GM06990 (cell line): ENCODE measurements around the gene MAP3K9.
A peak's percentile ranks its signal among the peaks of the same experiment; 100 is the strongest.

Experiments
- DNase-seq: peaks from one replicate; pipeline ENCODE4 v3.0.0-alpha.2; 2011; ENCODE audit not compliant: insufficient read length; ENCODE audit errors: extremely low read depth
- H3K27me3 ChIP-seq: replicated peaks from 2 replicates; pipeline ENCODE4 v1.6.0; 2011; ENCODE audit warnings: low read length; ENCODE audit not compliant: control insufficient read depth, insufficient read depth
- H3K36me3 ChIP-seq: 2 replicates; pipeline ENCODE4 v1.5.1; 2011; ENCODE audit warnings: low read length; ENCODE audit not compliant: control insufficient read depth, insufficient read depth
- H3K4me3 ChIP-seq: replicated peaks from 2 replicates; pipeline ENCODE4 v1.5.1; 2011; ENCODE audit warnings: low read depth, mild to moderate bottlenecking, control low read depth, low read length
- CTCF ChIP-seq: IDR thresholded peaks from 2 replicates; pipeline ENCODE4 v1.5.1; 2011; ENCODE audit warnings: low read length, control low read depth, mild to moderate bottlenecking, inconsistent platforms; ENCODE audit not compliant: insufficient read depth, poor library complexity, severe bottlenecking

The MAP3K9 gene

DNA sequence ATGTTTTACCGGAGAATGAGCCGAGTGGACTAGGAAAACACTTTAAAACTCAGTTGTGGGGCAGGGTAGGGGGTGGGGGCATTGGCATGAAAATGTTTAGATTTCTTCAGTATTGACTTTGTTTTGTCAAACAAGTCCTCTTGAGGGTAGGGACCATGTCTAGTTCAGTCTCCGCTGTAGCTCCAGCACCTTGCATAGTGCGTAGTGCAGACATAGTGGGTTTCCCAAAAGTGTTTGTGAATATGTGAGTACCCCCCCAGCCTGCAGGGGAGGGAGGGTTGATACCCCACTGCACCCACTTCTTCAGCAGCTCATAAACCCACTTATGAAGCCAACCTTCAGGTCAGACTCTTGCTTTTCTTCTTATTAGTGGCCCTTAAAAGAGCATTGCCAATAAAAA, 96.2 kb downstream of the MAP3K9 start:
- no peak for TF ChIP-seq CTCF
- H3K4me3 ChIP-seq, result no peak overlapping the region
- H3K27me3 ChIP-seq, result no peaks in the 10 kb centered on the region
- DNase-seq, result no peak
- no peaks in the 10 kb centered on the region for H3K36me3 ChIP-seq

- Histone ChIP-seq H3K36me3 (no peaks in the 10 kb centered on the region), H3K4me3 (no peak overlapping the region), H3K27me3 (no peaks in the 10 kb centered on the region)
- DNase-seq, result no peak
- no peak for TF ChIP-seq CTCF
Observed at GRCh38 chr14:70711451-70711850, 97.9 kb downstream of the MAP3K9 start.

- no peaks in the 10 kb centered on the region for H3K27me3 ChIP-seq
- H3K36me3 ChIP-seq, result no peaks in the 10 kb centered on the region
- H3K4me3 ChIP-seq, result no peak overlapping the region
- no peak for TF ChIP-seq CTCF
- DNase-seq, result no peak
Observed at GRCh38 chr14:70709726-70710382, 99.5 kb downstream of the MAP3K9 start.

DNA sequence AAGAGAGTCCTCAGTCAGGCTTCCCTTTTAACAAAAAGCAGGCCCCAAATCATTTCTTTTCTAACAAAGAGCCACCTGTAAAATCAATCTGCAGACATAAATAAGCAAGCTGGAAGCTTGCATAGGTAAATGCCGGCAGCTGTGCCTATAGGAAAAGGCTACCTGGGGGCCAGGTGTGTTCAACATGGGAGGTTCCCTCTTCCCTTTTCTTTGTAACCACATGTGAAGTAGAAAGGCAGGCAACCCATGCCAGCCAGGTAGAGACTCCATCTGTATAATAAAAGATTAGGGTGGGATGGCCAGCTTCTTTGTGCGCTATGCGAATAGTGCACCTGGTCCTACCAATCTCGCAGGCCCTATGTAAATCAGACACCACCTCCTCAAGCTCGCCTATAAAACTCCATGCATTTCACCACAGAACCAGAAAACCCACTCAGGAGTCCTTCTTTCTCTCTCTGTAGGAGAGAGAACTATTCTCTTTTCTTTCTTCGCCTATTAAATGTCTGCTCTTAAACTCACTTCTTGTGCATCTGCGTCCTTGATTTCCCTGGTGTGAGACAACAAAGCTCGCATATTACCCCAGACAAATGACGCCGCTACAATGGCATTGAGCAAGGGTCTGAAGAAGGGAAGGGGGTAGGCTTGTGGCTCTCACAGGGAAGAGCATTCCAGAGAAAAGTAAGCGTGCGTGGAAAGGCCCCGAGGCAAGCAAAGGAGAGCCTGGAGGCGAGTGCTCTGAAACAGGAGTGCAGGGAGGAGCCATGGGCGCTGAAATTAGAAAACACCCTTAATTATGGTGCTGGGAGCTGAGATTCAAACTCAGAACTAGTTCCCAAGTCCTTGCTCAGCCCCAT, 100.4 kb downstream of the MAP3K9 start:
- no peak overlapping the region for H3K4me3 ChIP-seq
- no peak for DNase-seq
- no peaks in the 10 kb centered on the region for H3K27me3 ChIP-seq

DNA sequence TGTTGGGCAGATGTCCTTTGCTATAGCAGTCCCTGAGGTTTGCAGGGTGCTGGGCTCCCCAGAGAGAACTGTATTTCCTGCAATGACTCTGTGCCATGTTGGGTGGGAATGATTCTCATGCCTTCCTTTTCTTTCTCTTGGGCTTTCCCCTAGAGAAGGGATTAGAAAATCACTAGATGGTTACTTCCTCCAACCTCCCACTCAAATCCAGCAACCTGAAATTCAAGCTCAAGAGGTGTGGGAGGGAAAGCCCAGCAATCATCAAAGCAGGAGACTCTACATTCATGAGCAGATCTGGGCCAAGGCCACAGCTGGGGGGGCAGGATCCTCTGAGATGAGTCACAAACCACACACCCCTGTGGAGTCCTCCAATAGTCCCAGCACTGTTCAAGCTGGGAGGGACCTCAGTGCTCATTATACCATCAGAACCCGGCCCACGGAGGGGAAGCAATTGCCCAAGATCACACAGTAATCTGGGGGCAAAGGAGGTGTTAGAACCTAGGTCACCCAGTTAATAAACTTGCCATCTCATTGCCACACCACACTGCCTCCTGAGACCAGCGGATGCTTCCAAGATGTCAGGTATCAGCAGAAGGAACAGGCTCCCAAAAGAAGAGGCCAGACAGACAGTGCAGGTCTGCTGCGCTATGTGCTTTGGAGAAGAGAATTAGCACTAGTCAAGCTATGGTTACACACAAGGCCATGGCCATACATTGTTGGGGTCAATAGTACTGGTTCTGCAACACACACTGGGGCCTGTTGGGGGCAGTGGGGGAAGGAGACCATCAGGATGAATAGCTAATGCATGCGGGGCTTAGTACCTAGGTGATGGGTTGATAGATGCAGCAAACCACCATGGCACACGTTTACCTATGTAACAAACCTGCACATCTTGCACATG, 101.9 kb downstream of the MAP3K9 start:
- Histone ChIP-seq H3K27me3 (no peaks in the 10 kb centered on the region), H3K4me3 (no peak overlapping the region), H3K36me3 (no peaks in the 10 kb centered on the region)
- TF ChIP-seq CTCF, result no peak
- peak; percentile 57 for DNase-seq

More for the DNA sequence above, 100.4 kb downstream of the MAP3K9 start:
- H3K36me3 ChIP-seq, result no peaks in the 10 kb centered on the region
- TF ChIP-seq CTCF, result no peak
